ENCODE measurements around the gene HIVEP3. TPM values are rescaled to one million over a fixed set of nuclear protein-coding genes. Genes with fewer than 3 reads are reported as not detected.
A peak's percentile ranks its signal among the peaks of the same experiment; 100 is the strongest.

HIVEP3 gene
- total RNA-seq, 1 experiment from 2014 or later: 1.4 TPM

GRCh38 chr1:41495210-41495948 is 423.3 kb downstream of the HIVEP3 start:
- no peak overlapping the region for H2BK5ac ChIP-seq (ENCODE audit: insufficient read length, low read length)
- H2AFZ ChIP-seq (ENCODE audit: low read length): no peak overlapping the region
- H3K27me3 ChIP-seq (ENCODE audit: insufficient read depth, low read length): no peaks in the 10 kb centered on the region; the same call in 1 of the 2 replicates
- H3K27ac ChIP-seq (ENCODE audit: insufficient read length, low read depth, low read length): no peak overlapping the region
- peaks cover 15% of the 10 kb centered on the region for H3K27me3 Mint-ChIP-seq (ENCODE audit: low read depth)
- no peaks in the 10 kb centered on the region for H4K20me1 ChIP-seq (ENCODE audit: control insufficient read depth, insufficient read depth, insufficient read length)
- H3K23ac ChIP-seq (ENCODE audit: insufficient read length, low read depth, low read length): no peak overlapping the region
- H3K14ac ChIP-seq (ENCODE audit: insufficient read depth, low read length): peak overlapping the region; percentile 68; the same call in 1 of the 2 replicates
- no peak overlapping the region; the same call in 1 of the 2 replicates for H3K4ac ChIP-seq (ENCODE audit: low read depth, low read length)
- peak overlapping the region; percentile 47 for H3K18ac ChIP-seq (ENCODE audit: insufficient read length, low read depth, low read length)
- no peaks in the 10 kb centered on the region for H3K9me3 ChIP-seq (ENCODE audit: control insufficient read depth, low read depth, low read length)
- no peak overlapping the region for H2AK5ac ChIP-seq (ENCODE audit: insufficient read length, low read length)
- H3K79me2 ChIP-seq (ENCODE audit: insufficient read depth, low read length): no peaks in the 10 kb centered on the region
- peak; percentile 55 for TF ChIP-seq CTCF (conservative IDR thresholded peaks at IDR 0.05)
- no peak overlapping the region for H3K56ac ChIP-seq (ENCODE audit: insufficient read length, low read depth, low read length)
- DNase-seq: peak; percentile 80
- no peak overlapping the region for H3K9ac ChIP-seq (ENCODE audit: extremely low read depth, insufficient read length, low read length)
- WGBS (ENCODE audit: extremely low coverage, insufficient read length, low lambda C conversion rate): no CpG with 5 or more reads among the region's 19 CpGs
- H2BK120ac ChIP-seq (ENCODE audit: low read depth, low read length, poor library complexity, severe bottlenecking): peak overlapping the region; percentile 80
- H3T11ph ChIP-seq (ENCODE audit: low read length): no peak overlapping the region
- H3K4me1 ChIP-seq (ENCODE audit: insufficient read depth, low read length): no peaks in the 10 kb centered on the region
- H3K9me3 Mint-ChIP-seq: no peaks in the 10 kb centered on the region
- H4K8ac ChIP-seq (replicated peaks; ENCODE audit: insufficient read length, low read depth, low read length): no peak overlapping the region
- no peaks in the 10 kb centered on the region for H3K23me2 ChIP-seq (ENCODE audit: insufficient read length, low read depth, low read length, poor library complexity, severe bottlenecking)
- no peak overlapping the region for H2BK15ac ChIP-seq (ENCODE audit: low read depth, low read length)
- H3K79me1 ChIP-seq (ENCODE audit: insufficient read depth, low read depth, low read length, poor library complexity, severe bottlenecking): no peaks in the 10 kb centered on the region
- H3K4me2 ChIP-seq (ENCODE audit: insufficient read depth, insufficient read length, low read length): peak overlapping the region; percentile 8
- peaks cover 26 to 27% of the 10 kb centered on the region in 2 experiments for H3K4me1 Mint-ChIP-seq
- no peak overlapping the region for H2BK12ac ChIP-seq (ENCODE audit: insufficient read length, low read depth, low read length)
- peak overlapping the region in 2 of 3 experiments; percentile 67 to 90; a peak in 2 of 7 replicates for H3K27ac Mint-ChIP-seq
- H4K5ac ChIP-seq (ENCODE audit: insufficient read length, low read depth, low read length): no peak overlapping the region
- H3K4me3 Mint-ChIP-seq: peak overlapping the region; percentile 32 to 60; a peak in 3 of 5 replicates
- H4K91ac ChIP-seq (ENCODE audit: insufficient read length, low read depth, low read length): no peak overlapping the region
- H2BK20ac ChIP-seq (ENCODE audit: low read depth, low read length, poor library complexity, severe bottlenecking): no peak overlapping the region
- H3K36me3 Mint-ChIP-seq (ENCODE audit: insufficient read depth in 1 of 3, low read depth in 3 of 3): no peaks in the 10 kb centered on the region

Data from H9 (cell line).